ENCODE data around the gene TPSG1.
A peak's percentile ranks its signal among the peaks of the same experiment; 100 is the strongest.

TPSG1 gene

GRCh38 chr16:1182316-1182671 is 42.8 kb downstream of the TPSG1 start:
- peak overlapping the region; percentile 41 for H3K27ac ChIP-seq (ENCODE audit: low read depth, low read length, severe bottlenecking)
- H3K4me1 ChIP-seq (ENCODE audit: control insufficient read depth, insufficient read depth, low read length, poor library complexity, severe bottlenecking), result peaks cover 11% of the 10 kb centered on the region
- no peak overlapping the region for H3K4me3 ChIP-seq (ENCODE audit: extremely low read depth, insufficient read depth, low read length, poor library complexity, severe bottlenecking)
- no peaks in the 10 kb centered on the region for H3K9me3 ChIP-seq (ENCODE audit: control insufficient read depth, low read length)
- 25 to 45% methylated on average over 6 to 19 of the region's 19 CpGs for WGBS, 2 experiments (ENCODE audit: insufficient coverage in 2 of 2)
- H3K36me3 ChIP-seq (ENCODE audit: control insufficient read depth, insufficient read depth, low read length), result no peaks in the 10 kb centered on the region

- Histone ChIP-seq H3K4me3 (ENCODE audit: extremely low read depth, insufficient read depth, low read length, poor library complexity, severe bottlenecking) (no peak overlapping the region), H3K36me3 (ENCODE audit: control insufficient read depth, insufficient read depth, low read length) (no peaks in the 10 kb centered on the region), H3K27ac (ENCODE audit: low read depth, low read length, severe bottlenecking) (peak overlapping the region; percentile 8), H3K4me1 (ENCODE audit: control insufficient read depth, insufficient read depth, low read length, poor library complexity, severe bottlenecking) (peaks cover 11% of the 10 kb centered on the region), H3K9me3 (ENCODE audit: control insufficient read depth, low read length) (no peaks in the 10 kb centered on the region)
- 73 to 81% methylated on average over 16 to 35 of the region's 39 CpGs for WGBS, 2 experiments (ENCODE audit: insufficient coverage in 2 of 2)
Observed at GRCh38 chr16:1181404-1182315, 43.4 kb downstream of the TPSG1 start.

- no peak overlapping the region for H3K27ac ChIP-seq (ENCODE audit: low read depth, low read length, severe bottlenecking)
- H3K4me1 ChIP-seq (ENCODE audit: control insufficient read depth, insufficient read depth, low read length, poor library complexity, severe bottlenecking), result peaks cover 11% of the 10 kb centered on the region
- 84 to 88% methylated on average over 31 to 34 of the region's 38 CpGs for WGBS, 2 experiments (ENCODE audit: insufficient coverage in 2 of 2)
- H3K9me3 ChIP-seq (ENCODE audit: control insufficient read depth, low read length), result no peaks in the 10 kb centered on the region
- no peak overlapping the region for H3K4me3 ChIP-seq (ENCODE audit: extremely low read depth, insufficient read depth, low read length, poor library complexity, severe bottlenecking)
- H3K36me3 ChIP-seq (ENCODE audit: control insufficient read depth, insufficient read depth, low read length), result no peaks in the 10 kb centered on the region
Observed at GRCh38 chr16:1180549-1181403, 44.3 kb downstream of the TPSG1 start.

- Histone ChIP-seq H3K4me1 (ENCODE audit: control insufficient read depth, insufficient read depth, low read length, poor library complexity, severe bottlenecking) (peaks cover 11% of the 10 kb centered on the region), H3K36me3 (ENCODE audit: control insufficient read depth, insufficient read depth, low read length) (no peaks in the 10 kb centered on the region), H3K27ac (ENCODE audit: low read depth, low read length, severe bottlenecking) (no peak overlapping the region), H3K9me3 (ENCODE audit: control insufficient read depth, low read length) (no peaks in the 10 kb centered on the region), H3K4me3 (ENCODE audit: extremely low read depth, insufficient read depth, low read length, poor library complexity, severe bottlenecking) (no peak overlapping the region)
- WGBS, 2 experiments (ENCODE audit: insufficient coverage in 2 of 2), result 91 to 95% methylated on average over 17 of the region's 21 CpGs
Observed at GRCh38 chr16:1178295-1178910, 46.7 kb downstream of the TPSG1 start.

- Histone ChIP-seq H3K36me3 (ENCODE audit: control insufficient read depth, insufficient read depth, low read length) (no peaks in the 10 kb centered on the region), H3K27ac (ENCODE audit: low read depth, low read length, severe bottlenecking) (no peak overlapping the region), H3K4me3 (ENCODE audit: extremely low read depth, insufficient read depth, low read length, poor library complexity, severe bottlenecking) (no peak overlapping the region), H3K9me3 (ENCODE audit: control insufficient read depth, low read length) (no peaks in the 10 kb centered on the region), H3K4me1 (ENCODE audit: control insufficient read depth, insufficient read depth, low read length, poor library complexity, severe bottlenecking) (peaks cover 11% of the 10 kb centered on the region)
- WGBS, 2 experiments (ENCODE audit: insufficient coverage in 2 of 2), result 75 to 96% methylated on average over 4 to 7 of the region's 13 CpGs
Observed at GRCh38 chr16:1177750-1178149, 47.3 kb downstream of the TPSG1 start.

GRCh38 chr16:1177053-1177452 is 48.0 kb downstream of the TPSG1 start:
- no peaks in the 10 kb centered on the region for H3K36me3 ChIP-seq (ENCODE audit: control insufficient read depth, insufficient read depth, low read length)
- H3K9me3 ChIP-seq (ENCODE audit: control insufficient read depth, low read length), result no peaks in the 10 kb centered on the region
- no peak overlapping the region for H3K27ac ChIP-seq (ENCODE audit: low read depth, low read length, severe bottlenecking)
- 92 to 94% methylated on average over 17 to 19 of the region's 19 CpGs for WGBS, 2 experiments (ENCODE audit: insufficient coverage in 2 of 2)
- H3K4me3 ChIP-seq (ENCODE audit: extremely low read depth, insufficient read depth, low read length, poor library complexity, severe bottlenecking), result no peak overlapping the region
- H3K4me1 ChIP-seq (ENCODE audit: control insufficient read depth, insufficient read depth, low read length, poor library complexity, severe bottlenecking), result peaks cover 9% of the 10 kb centered on the region

- H3K4me3 ChIP-seq (ENCODE audit: extremely low read depth, insufficient read depth, low read length, poor library complexity, severe bottlenecking), result no peak overlapping the region
- 90 to 94% methylated on average over 19 to 22 of the region's 24 CpGs for whole genome bisulfite sequencing, 2 experiments (ENCODE audit: insufficient coverage in 2 of 2)
- no peaks in the 10 kb centered on the region for H3K9me3 ChIP-seq (ENCODE audit: control insufficient read depth, low read length)
- no peak overlapping the region for H3K27ac ChIP-seq (ENCODE audit: low read depth, low read length, severe bottlenecking)
- H3K4me1 ChIP-seq (ENCODE audit: control insufficient read depth, insufficient read depth, low read length, poor library complexity, severe bottlenecking), result peaks cover 6% of the 10 kb centered on the region
- no peaks in the 10 kb centered on the region for H3K36me3 ChIP-seq (ENCODE audit: control insufficient read depth, insufficient read depth, low read length)
Observed at GRCh38 chr16:1176280-1176897, 48.7 kb downstream of the TPSG1 start.

GRCh38 chr16:1175566-1176279 is 49.3 kb downstream of the TPSG1 start:
- no peak overlapping the region for H3K27ac ChIP-seq (ENCODE audit: low read depth, low read length, severe bottlenecking)
- H3K4me3 ChIP-seq (ENCODE audit: extremely low read depth, insufficient read depth, low read length, poor library complexity, severe bottlenecking), result no peak overlapping the region
- H3K36me3 ChIP-seq (ENCODE audit: control insufficient read depth, insufficient read depth, low read length), result no peaks in the 10 kb centered on the region
- 89 to 94% methylated on average over 20 to 26 of the region's 29 CpGs for WGBS, 2 experiments (ENCODE audit: insufficient coverage in 2 of 2)
- peaks cover 4% of the 10 kb centered on the region for H3K4me1 ChIP-seq (ENCODE audit: control insufficient read depth, insufficient read depth, low read length, poor library complexity, severe bottlenecking)
- no peaks in the 10 kb centered on the region for H3K9me3 ChIP-seq (ENCODE audit: control insufficient read depth, low read length)

GRCh38 chr16:1174477-1175357 is 50.4 kb downstream of the TPSG1 start:
- Histone ChIP-seq H3K4me1 (ENCODE audit: control insufficient read depth, insufficient read depth, low read length, poor library complexity, severe bottlenecking) (peaks cover 9% of the 10 kb centered on the region), H3K9me3 (ENCODE audit: control insufficient read depth, low read length) (no peaks in the 10 kb centered on the region), H3K4me3 (ENCODE audit: extremely low read depth, insufficient read depth, low read length, poor library complexity, severe bottlenecking) (no peak overlapping the region), H3K36me3 (ENCODE audit: control insufficient read depth, insufficient read depth, low read length) (no peaks in the 10 kb centered on the region), H3K27ac (ENCODE audit: low read depth, low read length, severe bottlenecking) (no peak overlapping the region)
- 93 to 94% methylated on average over 25 to 29 of the region's 38 CpGs for WGBS, 2 experiments (ENCODE audit: insufficient coverage in 2 of 2)

Data from mesodermal cell (in vitro differentiated cells).